NT2/D1 (cell line): Measurements from ENCODE around the gene BHLHE41.

ENCODE experiments used
- YY1 ChIP-seq: IDR thresholded peaks from 2 replicates; pipeline ENCODE4 v1.6.1; 2011; ENCODE audit not compliant: insufficient read length, insufficient read depth
- ZNF274 ChIP-seq: IDR thresholded peaks from 2 replicates; pipeline ENCODE4 v1.6.1; 2011; ENCODE audit warnings: mild to moderate bottlenecking, low read depth, low read length

- TF ChIP-seq YY1 (no peak), ZNF274 (no peak)
Observed at GRCh38 chr12:26143291-26143690, 18.5 kb upstream of the BHLHE41 start.
